IPS-NIHi7 (cell line): ENCODE measurements around the gene STARD5.
"Not testable (repeated sequence)": the region's sequence is repeated elsewhere in the genome, so short reads cannot be mapped to it uniquely, and the experiment has no call there.

Source experiments
- DNase-seq: peaks from one replicate; pipeline ENCODE4 v3.0.0; 2012; ENCODE audit warnings: mixed read lengths; ENCODE audit errors: extremely low spot score

Gene STARD5

GRCh38 chr15:81337713-81338157 lies 13.8 kb upstream of the STARD5 start:
- DNase-seq, result no peak

DNA sequence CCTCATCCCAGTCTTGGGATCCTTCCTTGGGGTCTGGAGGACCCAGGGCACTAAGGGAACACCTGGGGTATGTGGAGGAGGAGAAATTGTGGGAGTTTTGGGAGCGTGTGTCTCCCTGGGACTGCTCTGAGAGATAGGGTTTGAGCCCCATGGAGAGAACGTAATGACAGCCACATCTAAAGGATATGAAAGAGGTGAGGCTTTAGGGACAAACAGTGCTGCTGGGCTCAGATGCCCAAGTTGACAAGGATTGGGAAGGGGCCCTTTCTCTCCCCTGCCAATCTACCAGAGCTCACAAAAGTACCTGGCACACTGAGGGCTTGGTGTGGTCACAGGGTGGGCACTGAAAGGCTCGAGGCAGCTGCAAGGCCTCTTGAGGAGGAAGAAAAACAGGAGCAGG lies 13.3 kb upstream of the STARD5 start:
- no peak for DNase-seq

- no peak for DNase-seq
These were observed 12.6 kb upstream of the STARD5 start for GRCh38 chr15:81336568-81336967.

DNA sequence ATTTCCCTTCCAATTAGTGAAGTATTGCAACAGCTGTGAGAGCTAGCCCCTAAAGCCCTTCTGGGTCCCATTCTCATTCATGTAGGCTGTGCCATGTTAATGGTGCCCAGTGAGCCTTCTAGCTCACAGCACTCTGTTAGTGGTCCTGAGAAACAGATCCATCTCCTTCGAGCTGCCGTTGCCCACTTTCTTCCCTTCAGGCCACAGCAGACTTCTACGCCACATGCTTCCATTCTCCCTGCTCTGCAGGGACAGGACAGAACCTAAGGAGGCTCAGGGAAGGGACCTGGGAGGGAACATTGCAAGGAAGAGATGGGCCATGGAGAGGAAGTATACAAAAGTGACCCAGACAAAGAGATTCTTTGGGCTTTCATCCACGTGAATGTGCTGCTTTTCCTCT lies 11.7 kb upstream of the STARD5 start:
- DNase-seq, result no peak

- no peak for DNase-seq
These were observed 11.0 kb upstream of the STARD5 start for GRCh38 chr15:81334768-81335435.

DNA sequence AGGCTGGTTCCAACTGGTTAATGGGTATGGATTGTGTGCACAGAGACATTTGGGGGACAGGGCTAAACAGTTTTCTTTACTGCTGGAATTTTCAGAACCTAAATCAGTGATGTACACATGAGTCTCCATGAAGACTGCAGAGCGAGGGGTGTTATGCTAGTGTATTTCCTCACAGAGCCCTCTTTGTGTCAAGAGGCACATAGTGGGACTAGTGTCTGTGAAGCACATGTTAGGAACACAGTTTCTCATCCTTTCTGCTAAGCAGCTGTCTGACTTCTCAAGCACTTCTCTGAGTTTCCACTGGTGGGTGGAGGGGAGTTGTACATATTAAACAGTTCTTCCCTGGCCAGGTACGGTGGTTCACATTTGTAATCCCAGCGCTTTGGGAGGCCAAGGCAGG lies 9.4 kb upstream of the STARD5 start:
- no peak for DNase-seq

DNA sequence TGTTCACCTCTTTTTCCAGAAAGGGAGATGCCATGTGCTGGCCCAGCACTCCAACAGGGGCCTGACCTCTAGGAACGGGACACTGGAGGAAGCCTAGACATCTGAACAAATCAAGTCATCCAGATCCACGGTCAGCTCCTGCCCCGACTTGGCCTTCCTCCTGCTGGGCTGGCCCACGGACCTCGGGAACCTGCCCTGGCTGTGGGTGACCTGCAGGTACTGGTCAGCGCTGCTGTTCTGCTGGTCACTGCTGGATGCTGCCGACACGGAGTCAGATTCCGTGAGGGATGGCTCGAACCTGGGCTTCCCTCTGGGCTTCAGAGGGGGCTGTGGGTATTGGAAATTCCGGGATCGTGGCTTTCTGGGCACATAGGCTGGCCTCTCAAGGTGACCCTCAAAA lies 8.4 kb upstream of the STARD5 start:
- DNase-seq, result no peak

- no peak for DNase-seq
These were observed 7.7 kb upstream of the STARD5 start for GRCh38 chr15:81331600-81331999.

- not testable (repeated sequence) for DNase-seq
These were observed 7.2 kb upstream of the STARD5 start for GRCh38 chr15:81331141-81331540.

GRCh38 chr15:81330366-81331090 lies 6.6 kb upstream of the STARD5 start:
- no peak for DNase-seq

- no peak for DNase-seq
These were observed 5.5 kb upstream of the STARD5 start for GRCh38 chr15:81329446-81329845.

- DNase-seq, result no peak
These were observed 3.6 kb upstream of the STARD5 start for GRCh38 chr15:81327516-81327915.

DNA sequence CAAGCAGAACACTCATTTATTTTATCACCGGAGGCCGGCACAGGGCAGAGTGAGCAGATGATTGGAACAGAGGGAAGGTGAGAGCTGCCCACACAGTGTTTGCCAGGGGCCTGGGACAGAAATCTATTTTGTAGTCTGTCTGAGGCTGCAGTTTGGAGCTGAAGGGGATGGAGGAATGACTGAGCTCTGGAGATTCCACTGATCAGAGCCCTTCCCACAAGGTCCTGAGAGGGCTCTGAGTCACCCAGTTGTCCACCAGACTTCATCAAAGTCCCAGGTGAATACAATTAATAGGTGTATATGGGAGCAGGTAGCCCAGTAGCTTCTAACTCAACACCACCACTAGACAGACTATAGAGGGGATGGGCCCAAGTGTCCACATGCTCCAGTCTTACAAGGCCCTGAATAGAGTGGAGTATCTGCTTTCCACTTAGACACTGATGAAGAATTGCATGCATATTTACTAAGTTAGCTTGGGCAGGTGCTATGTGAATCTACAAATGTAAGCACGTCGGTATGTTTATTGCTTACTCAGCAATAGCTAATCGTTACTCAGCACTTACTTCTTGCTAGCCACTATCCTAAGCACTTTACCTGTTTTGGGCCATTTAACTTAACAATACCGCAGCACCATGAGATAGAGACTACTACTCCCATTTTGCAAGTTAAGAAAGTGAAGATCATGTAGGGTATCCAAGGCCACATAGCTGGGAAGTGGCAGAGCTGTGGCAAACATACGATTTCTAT lies 2.7 kb upstream of the STARD5 start:
- no peak for DNase-seq

- DNase-seq, result no peak
These were observed 390 bp downstream of the STARD5 start for GRCh38 chr15:81323559-81323943.

- no peak for DNase-seq
These were observed 1.2 kb downstream of the STARD5 start for GRCh38 chr15:81322676-81323253.

- no peak for DNase-seq
These were observed 2.3 kb downstream of the STARD5 start for GRCh38 chr15:81321667-81322066.

GRCh38 chr15:81317642-81318017 lies 6.3 kb downstream of the STARD5 start:
- no peak for DNase-seq

DNA sequence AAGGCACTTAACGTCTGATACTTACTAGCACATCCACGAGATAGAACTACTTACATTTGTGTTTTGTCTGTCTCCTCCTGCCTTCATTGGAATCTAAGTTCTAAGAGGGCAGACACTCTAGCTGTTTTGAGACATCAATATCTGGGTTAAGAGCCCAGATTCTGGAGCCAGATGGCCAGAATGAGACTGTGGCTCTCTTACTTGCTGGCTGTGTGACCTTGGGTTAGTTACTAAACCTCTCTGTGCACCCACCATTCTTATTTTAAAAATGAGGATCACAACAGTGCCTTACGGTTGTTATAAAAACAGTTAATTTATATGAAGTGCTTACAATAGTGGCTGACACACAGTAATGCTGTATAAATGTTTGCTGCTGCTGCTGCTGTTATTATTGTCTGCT lies 7.7 kb downstream of the STARD5 start:
- no peak for DNase-seq

- DNase-seq, result no peak
These were observed 8.3 kb downstream of the STARD5 start for GRCh38 chr15:81315452-81316175.

DNA sequence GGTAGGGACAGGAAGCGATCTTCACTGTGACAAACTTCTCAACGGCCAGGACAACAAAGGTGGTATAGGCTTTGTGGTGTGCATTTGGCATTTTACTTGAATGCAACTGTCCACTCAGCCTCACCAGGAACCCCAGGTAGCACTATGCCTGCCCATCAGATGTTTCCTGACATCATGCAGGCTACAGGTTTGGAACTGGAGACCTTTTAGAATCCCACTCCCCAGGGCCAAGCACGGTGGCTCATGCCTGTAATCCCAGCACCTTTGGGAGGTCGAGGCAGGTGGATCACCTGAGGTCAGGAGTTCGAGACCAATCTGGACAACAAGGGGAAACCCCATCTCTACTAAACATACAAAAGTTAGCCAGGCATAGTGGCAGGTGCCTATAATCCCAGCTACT lies 9.6 kb downstream of the STARD5 start:
- no peak for DNase-seq

DNA sequence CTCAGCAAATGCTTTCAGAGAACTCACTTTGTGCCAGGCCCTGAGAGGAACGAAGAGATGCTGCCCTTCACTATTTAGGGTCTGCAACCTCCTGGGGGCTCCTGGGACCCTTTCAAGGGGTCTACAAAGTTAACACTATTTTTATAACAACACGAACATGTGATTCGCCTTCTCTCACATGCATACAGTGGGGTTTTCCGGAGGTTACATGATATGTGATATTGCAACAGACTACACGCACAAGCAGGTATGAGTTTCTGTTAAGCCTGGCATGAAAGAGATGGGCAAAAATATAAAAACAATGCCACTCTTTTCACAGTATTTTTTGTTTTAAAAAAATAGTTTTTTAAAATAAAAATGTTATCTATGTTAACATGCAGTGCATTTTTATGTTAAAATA lies 10.3 kb downstream of the STARD5 start:
- no peak for DNase-seq
